DOHH2 (cell line): ENCODE results near the gene PTTG1IP2.

Source experiments
- CTCF ChIP-seq: fragments of 200-600 bp; sonication (generic); IDR thresholded peaks from one replicate; pipeline ENCODE4 v1.5.1; 2014; ENCODE audit warnings: antibody characterized with exemption, mild to moderate bottlenecking, low read depth, low read length; ENCODE audit not compliant: poor library complexity, severe bottlenecking
- EZH2phosphoT487 ChIP-seq: fragments of 200-600 bp; sonication (generic); IDR thresholded peaks from 2 replicates; pipeline ENCODE4 v1.6.1; 2017; ENCODE audit warnings: borderline replicate concordance, mild to moderate bottlenecking, antibody characterized with exemption, low read length, moderate library complexity, mixed read lengths

- no peak for TF ChIP-seq CTCF
- no peak for TF ChIP-seq EZH2phosphoT487
Measured at GRCh38 chr7:90465816-90466215, 3.6 kb upstream of the PTTG1IP2 start.
